HepG2 (cell line): Measurements from ENCODE around the gene IQCB1. TPM values are rescaled to one million over a fixed set of nuclear protein-coding genes. Genes with fewer than 3 reads are reported as not detected.

Experiments
- ATM ChIP-seq: fragments of 450-650 bp; IDR thresholded peaks from 2 replicates; pipeline ENCODE4 v1.7.1; 2017; ENCODE audit warnings: mild to moderate bottlenecking, borderline replicate concordance
- DRAP1 ChIP-seq: IDR thresholded peaks from 2 replicates; pipeline ENCODE4 v1.6.1; 2016; ENCODE audit warnings: missing genetic modification reagents, missing compliant biosample characterization
- EZH2 ChIP-seq: conservative IDR thresholded peaks from 2 replicates; pipeline ENCODE4 v1.6.1; 2012; ENCODE audit warnings: mild to moderate bottlenecking, low read depth, low read length, moderate library complexity
- HINFP ChIP-seq: sonication (generic); formaldehyde crosslinking; IDR thresholded peaks from 2 replicates; pipeline ENCODE4 v1.4.0; 2020; ENCODE audit warnings: low read depth, mild to moderate bottlenecking, missing genetic modification reagents
- KMT2B ChIP-seq: IDR thresholded peaks from 2 replicates; pipeline ENCODE4 v1.6.1; 2016; ENCODE audit warnings: missing genetic modification reagents, missing compliant biosample characterization
- NFIC ChIP-seq: IDR thresholded peaks from 2 replicates; pipeline ENCODE4 v1.6.1; 2012; ENCODE audit warnings: mild to moderate bottlenecking, low read length, inconsistent platforms
- PRMT3 ChIP-seq: sonication (generic); formaldehyde crosslinking; IDR thresholded peaks from 2 replicates; pipeline ENCODE4 v1.8.1; 2022; ENCODE audit warnings: low read depth, mild to moderate bottlenecking, moderate library complexity, missing genetic modification reagents, borderline replicate concordance
- TEAD2 ChIP-seq: sonication (generic); formaldehyde crosslinking; IDR thresholded peaks from 2 replicates; pipeline ENCODE4 v1.9.0; 2021; ENCODE audit warnings: missing genetic modification reagents
- ZNF124 ChIP-seq: sonication (generic); formaldehyde crosslinking; IDR thresholded peaks from 2 replicates; pipeline ENCODE4 v1.4.0; 2020; ENCODE audit warnings: missing genetic modification reagents
- ZNF333 ChIP-seq: sonication (generic); formaldehyde crosslinking; IDR thresholded peaks from 2 replicates; pipeline ENCODE4 v1.4.0; 2020; ENCODE audit warnings: mild to moderate bottlenecking, missing genetic modification reagents, borderline replicate concordance
- ZNF337 ChIP-seq: sonication (generic); formaldehyde crosslinking; IDR thresholded peaks from 2 replicates; pipeline ENCODE4 v1.5.1; 2020; ENCODE audit warnings: missing genetic modification reagents, low read depth, mild to moderate bottlenecking, borderline replicate concordance
- ZNF33B ChIP-seq: sonication (generic); formaldehyde crosslinking; IDR thresholded peaks from 2 replicates; pipeline ENCODE4 v1.5.1; 2020; ENCODE audit warnings: mild to moderate bottlenecking, missing genetic modification reagents
- ZNF446 ChIP-seq: sonication (generic); formaldehyde crosslinking; IDR thresholded peaks from 2 replicates; pipeline ENCODE4 v1.5.0; 2020; ENCODE audit warnings: mild to moderate bottlenecking, missing genetic modification reagents
- ZNF619 ChIP-seq: sonication (generic); formaldehyde crosslinking; IDR thresholded peaks from 2 replicates; pipeline ENCODE4 v1.4.0; 2020; ENCODE audit warnings: mild to moderate bottlenecking, missing genetic modification reagents
- ZNF790 ChIP-seq: sonication (generic); formaldehyde crosslinking; IDR thresholded peaks from 2 replicates; pipeline ENCODE4 v1.8.0; 2022; ENCODE audit warnings: missing genetic modification reagents, mild to moderate bottlenecking, borderline replicate concordance
- polyA plus RNA-seq, 8 experiments: library from polyadenylated mRNA; depleted of rRNA in 3 of 8; stranded (reverse) in 7 of 8; unstranded in 1 of 8; fragments of >200 nt; fragmentation: Illumina TruSeq in 4 of 8; extraction: Trizol in 4 of 8; gene quantifications; 2 replicates each; pipeline versions ENCODE4 v1.2.1 to v1.2.3, GENCODE V29; 2011 to 2016; ENCODE audit warnings: low read depth in 4 of 8, missing spikeins in 1 of 8, mixed read lengths in 1 of 8; ENCODE audit not compliant: insufficient read depth in 1 of 8
- total RNA-seq, 5 experiments: library from RNA; depleted of rRNA; stranded (reverse); fragments of >200 nt; fragmentation: Illumina TruSeq; extraction: Trizol; gene quantifications; 2 replicates each; pipeline ENCODE4 v1.2.3, GENCODE V29; 2016; ENCODE audit warnings: low read depth in 1 of 5
- TF ChIP-seq, protein P1 (sequence below): conservative IDR thresholded peaks from 2 replicates; pipeline ENCODE4 v1.6.1; 2018; ENCODE audit warnings: missing genetic modification reagents
- TF ChIP-seq, protein P2 (sequence below): IDR thresholded peaks from 2 replicates; pipeline ENCODE4 v1.6.1; 2016; ENCODE audit warnings: low read depth
- TF ChIP-seq, protein P3 (sequence below): sonication (generic); formaldehyde crosslinking; IDR thresholded peaks from 2 replicates; pipeline ENCODE4 v1.4.0; 2020; ENCODE audit warnings: mild to moderate bottlenecking, missing genetic modification reagents
- TF ChIP-seq, protein P4 (sequence below): sonication (generic); formaldehyde crosslinking; IDR thresholded peaks from 2 replicates; pipeline ENCODE4 v1.4.0; 2020; ENCODE audit warnings: missing genetic modification reagents

Gene IQCB1
- total and polyA plus RNA-seq, 2 of the 13 experiments (the other 11 are each of a cell fraction or from before 2014, with no cell fraction given): 18.0 to 41.4 TPM

GRCh38 chr3:121834671-121835464 is at the start of gene IQCB1, which contains the start of gene EAF2 (continued):
- TF ChIP-seq KMT2B (peak; percentile 88), HINFP (CRISPR knock-in tag) (no peak), ZNF446 (CRISPR knock-in tag) (no peak), DRAP1 (CRISPR knock-in tag) (peak; percentile 96), NFIC (no peak), ZNF33B (CRISPR knock-in tag) (peak; percentile 94), ZNF124 (peak; percentile 59; the same call in 1 of the 2 replicates), TEAD2 (CRISPR knock-in tag) (0 out of 2 replicates have a peak, but pooled peaks have one; percentile 40), PRMT3 (no peak), ZNF790 (CRISPR knock-in tag) (peak; percentile 67; the same call in 1 of the 2 replicates), ZNF619 (CRISPR knock-in tag) (no peak), ZNF337 (CRISPR knock-in tag) (peak; percentile 61; the same call in 1 of the 2 replicates), EZH2 (no peak), ZNF333 (CRISPR knock-in tag) (peak; percentile 40; the same call in 1 of the 2 replicates), ATM (no peak)
- TF ChIP-seq, protein P1, sequence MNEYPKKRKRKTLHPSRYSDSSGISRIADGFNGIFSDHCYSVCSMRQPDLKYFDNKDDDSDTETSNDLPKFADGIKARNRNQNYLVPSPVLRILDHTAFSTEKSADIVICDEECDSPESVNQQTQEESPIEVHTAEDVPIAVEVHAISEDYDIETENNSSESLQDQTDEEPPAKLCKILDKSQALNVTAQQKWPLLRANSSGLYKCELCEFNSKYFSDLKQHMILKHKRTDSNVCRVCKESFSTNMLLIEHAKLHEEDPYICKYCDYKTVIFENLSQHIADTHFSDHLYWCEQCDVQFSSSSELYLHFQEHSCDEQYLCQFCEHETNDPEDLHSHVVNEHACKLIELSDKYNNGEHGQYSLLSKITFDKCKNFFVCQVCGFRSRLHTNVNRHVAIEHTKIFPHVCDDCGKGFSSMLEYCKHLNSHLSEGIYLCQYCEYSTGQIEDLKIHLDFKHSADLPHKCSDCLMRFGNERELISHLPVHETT (CRISPR knock-in tag): peak; percentile 59; the same call in 1 of the 2 replicates
- TF ChIP-seq, protein P2, sequence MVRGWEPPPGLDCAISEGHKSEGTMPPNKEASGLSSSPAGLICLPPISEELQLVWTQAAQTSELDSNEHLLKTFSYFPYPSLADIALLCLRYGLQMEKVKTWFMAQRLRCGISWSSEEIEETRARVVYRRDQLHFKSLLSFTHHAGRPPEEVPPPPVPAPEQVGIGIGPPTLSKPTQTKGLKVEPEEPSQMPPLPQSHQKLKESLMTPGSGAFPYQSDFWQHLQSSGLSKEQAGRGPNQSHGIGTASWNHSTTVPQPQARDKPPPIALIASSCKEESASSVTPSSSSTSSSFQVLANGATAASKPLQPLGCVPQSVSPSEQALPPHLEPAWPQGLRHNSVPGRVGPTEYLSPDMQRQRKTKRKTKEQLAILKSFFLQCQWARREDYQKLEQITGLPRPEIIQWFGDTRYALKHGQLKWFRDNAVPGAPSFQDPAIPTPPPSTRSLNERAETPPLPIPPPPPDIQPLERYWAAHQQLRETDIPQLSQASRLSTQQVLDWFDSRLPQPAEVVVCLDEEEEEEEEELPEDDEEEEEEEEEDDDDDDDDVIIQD (CRISPR knock-in tag): peak; percentile 57; the same call in 1 of the 2 replicates
- TF ChIP-seq, protein P3, sequence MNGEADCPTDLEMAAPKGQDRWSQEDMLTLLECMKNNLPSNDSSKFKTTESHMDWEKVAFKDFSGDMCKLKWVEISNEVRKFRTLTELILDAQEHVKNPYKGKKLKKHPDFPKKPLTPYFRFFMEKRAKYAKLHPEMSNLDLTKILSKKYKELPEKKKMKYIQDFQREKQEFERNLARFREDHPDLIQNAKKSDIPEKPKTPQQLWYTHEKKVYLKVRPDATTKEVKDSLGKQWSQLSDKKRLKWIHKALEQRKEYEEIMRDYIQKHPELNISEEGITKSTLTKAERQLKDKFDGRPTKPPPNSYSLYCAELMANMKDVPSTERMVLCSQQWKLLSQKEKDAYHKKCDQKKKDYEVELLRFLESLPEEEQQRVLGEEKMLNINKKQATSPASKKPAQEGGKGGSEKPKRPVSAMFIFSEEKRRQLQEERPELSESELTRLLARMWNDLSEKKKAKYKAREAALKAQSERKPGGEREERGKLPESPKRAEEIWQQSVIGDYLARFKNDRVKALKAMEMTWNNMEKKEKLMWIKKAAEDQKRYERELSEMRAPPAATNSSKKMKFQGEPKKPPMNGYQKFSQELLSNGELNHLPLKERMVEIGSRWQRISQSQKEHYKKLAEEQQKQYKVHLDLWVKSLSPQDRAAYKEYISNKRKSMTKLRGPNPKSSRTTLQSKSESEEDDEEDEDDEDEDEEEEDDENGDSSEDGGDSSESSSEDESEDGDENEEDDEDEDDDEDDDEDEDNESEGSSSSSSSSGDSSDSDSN (CRISPR knock-in tag): peak; percentile 63; the same call in 1 of the 2 replicates
- TF ChIP-seq, protein P4, sequence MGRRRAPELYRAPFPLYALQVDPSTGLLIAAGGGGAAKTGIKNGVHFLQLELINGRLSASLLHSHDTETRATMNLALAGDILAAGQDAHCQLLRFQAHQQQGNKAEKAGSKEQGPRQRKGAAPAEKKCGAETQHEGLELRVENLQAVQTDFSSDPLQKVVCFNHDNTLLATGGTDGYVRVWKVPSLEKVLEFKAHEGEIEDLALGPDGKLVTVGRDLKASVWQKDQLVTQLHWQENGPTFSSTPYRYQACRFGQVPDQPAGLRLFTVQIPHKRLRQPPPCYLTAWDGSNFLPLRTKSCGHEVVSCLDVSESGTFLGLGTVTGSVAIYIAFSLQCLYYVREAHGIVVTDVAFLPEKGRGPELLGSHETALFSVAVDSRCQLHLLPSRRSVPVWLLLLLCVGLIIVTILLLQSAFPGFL (CRISPR knock-in tag): no peak
